ENCODE measurements around the gene TGFBR2.

The TGFBR2 gene

GRCh38 chr3:30694148-30694547 is 87.7 kb downstream of the TGFBR2 start:
- no peak for DNase-seq

- DNase-seq = no peak
Observed at GRCh38 chr3:30694668-30695067, 88.3 kb downstream of the TGFBR2 start.

- no peak for DNase-seq
Observed at GRCh38 chr3:30695302-30696061, 89.1 kb downstream of the TGFBR2 start.

GRCh38 chr3:30696403-30696819 is 90.0 kb downstream of the TGFBR2 start:
- DNase-seq = no peak

GRCh38 chr3:30696896-30697295 is 90.5 kb downstream of the TGFBR2 start:
- DNase-seq = no peak

GRCh38 chr3:30698549-30698948 is 92.1 kb downstream of the TGFBR2 start:
- DNase-seq = no peak

GRCh38 chr3:30699927-30700326 is 93.5 kb downstream of the TGFBR2 start:
- DNase-seq = no peak

GRCh38 chr3:30700702-30701321 is 94.4 kb downstream of the TGFBR2 start:
- DNase-seq = no peak

GRCh38 chr3:30702038-30702827 is 95.8 kb downstream of the TGFBR2 start:
- DNase-seq = no peak

- DNase-seq = no peak
Observed at GRCh38 chr3:30702828-30703397, 96.5 kb downstream of the TGFBR2 start.

GRCh38 chr3:30704931-30705890 is 98.8 kb downstream of the TGFBR2 start:
- no peak for DNase-seq

- DNase-seq = no peak
Observed at GRCh38 chr3:30707825-30708224, 101.4 kb downstream of the TGFBR2 start.

- DNase-seq = no peak
Observed at GRCh38 chr3:30708472-30708871, 102.1 kb downstream of the TGFBR2 start.

- no peak for DNase-seq
Observed at GRCh38 chr3:30710017-30710416, 103.6 kb downstream of the TGFBR2 start.

GRCh38 chr3:30711151-30711550 is 104.8 kb downstream of the TGFBR2 start:
- DNase-seq = no peak

GRCh38 chr3:30711867-30712266 is 105.5 kb downstream of the TGFBR2 start:
- no peak for DNase-seq

- DNase-seq = no peak
Observed at GRCh38 chr3:30712991-30713390, 106.6 kb downstream of the TGFBR2 start.

GRCh38 chr3:30713885-30714503 is 107.6 kb downstream of the TGFBR2 start:
- peak; percentile 30 for DNase-seq

- DNase-seq = no peak
Observed at GRCh38 chr3:30719536-30719935, 113.1 kb downstream of the TGFBR2 start.

- DNase-seq = peak; percentile 2
Observed at GRCh38 chr3:30720586-30721313, 114.3 kb downstream of the TGFBR2 start.

- no peak for DNase-seq
Observed at GRCh38 chr3:30721314-30721634, 114.9 kb downstream of the TGFBR2 start.
